Smooth muscle cell (in vitro differentiated cells): Measurements from ENCODE around the gene RIN1. TPM values are rescaled to one million over a fixed set of nuclear protein-coding genes. Genes with fewer than 3 reads are reported as not detected.

Source experiments
- DNase-seq: peaks from one replicate; lab custom pipeline; 2025; ENCODE audit not compliant: unreplicated experiment; lab: John Stamatoyannopoulos, UW
- H2AFZ ChIP-seq: fragments of 200-600 bp; sonication (generic); 2 replicates; pipeline ENCODE4 v1.6.0; 2016; ENCODE audit warnings: antibody characterized with exemption, low read depth, mild to moderate bottlenecking
- H3F3A ChIP-seq: fragments of 200-600 bp; sonication (generic); 2 replicates; pipeline ENCODE4 v1.6.0; 2017; ENCODE audit warnings: antibody characterized with exemption, low read depth
- H3K27ac ChIP-seq: fragments of 200-600 bp; sonication (generic); 2 replicates; pipeline ENCODE4 v1.5.1; 2016; ENCODE audit warnings: low read depth, mild to moderate bottlenecking
- H3K27me3 ChIP-seq: fragments of 200-600 bp; sonication (generic); 2 replicates; pipeline ENCODE4 v1.6.1; 2016; ENCODE audit warnings: low read depth, mild to moderate bottlenecking
- H3K36me3 ChIP-seq: fragments of 200-600 bp; sonication (generic); 2 replicates; pipeline ENCODE4 v1.5.1; 2016; ENCODE audit warnings: low read depth
- H3K4me1 ChIP-seq: fragments of 200-600 bp; sonication (generic); 2 replicates; pipeline ENCODE4 v1.5.1; 2016; ENCODE audit warnings: low read depth
- H3K4me2 ChIP-seq: fragments of 200-600 bp; sonication (generic); 2 replicates; pipeline ENCODE4 v1.6.0; 2016; ENCODE audit warnings: mild to moderate bottlenecking
- H3K4me3 ChIP-seq: fragments of 200-600 bp; sonication (generic); 2 replicates; pipeline ENCODE4 v1.5.1; 2016; ENCODE audit warnings: mild to moderate bottlenecking
- H3K79me2 ChIP-seq: fragments of 200-600 bp; sonication (generic); 2 replicates; pipeline ENCODE4 v1.6.0; 2016; ENCODE audit warnings: low read depth, mild to moderate bottlenecking
- H3K9ac ChIP-seq: fragments of 200-600 bp; sonication (generic); 2 replicates; pipeline ENCODE4 v1.6.0; 2016; ENCODE audit warnings: low read depth
- H3K9me3 ChIP-seq: fragments of 200-600 bp; sonication (generic); replicated peaks from 2 replicates; pipeline ENCODE4 v1.5.1; 2016; ENCODE audit warnings: low read depth
- H4K20me1 ChIP-seq: fragments of 200-600 bp; sonication (generic); 2 replicates; pipeline ENCODE4 v1.6.0; 2016; ENCODE audit warnings: low read depth
- WGBS: methylation state at CpG from one replicate; pipeline ENCODE4 v1.1.7; 2016; ENCODE audit warnings: low lambda C conversion rate; 5-methylcytosine and 5-hydroxymethylcytosine counted together
- polyA plus RNA-seq: library from polyadenylated mRNA; unstranded; fragments of >200 nt; fragmentation: Nextera tagmentation; extraction: Ambion mirVana; gene quantifications from 2 replicates; pipeline ENCODE4 v1.2.1, GENCODE V29; 2016
- total RNA-seq: library from RNA; depleted of rRNA; stranded (reverse); fragments of >200 nt; gene quantifications from 2 replicates; pipeline ENCODE4 v1.2.3, GENCODE V29; 2014
- TF ChIP-seq, protein P1 (sequence below): fragments of 200-600 bp; sonication (generic); IDR thresholded peaks from 2 replicates; pipeline ENCODE4 v1.5.1; 2017; ENCODE audit warnings: borderline replicate concordance, mild to moderate bottlenecking, antibody characterized with exemption; ENCODE audit not compliant: insufficient read depth, poor library complexity, severe bottlenecking

RIN1 gene
- total and polyA plus RNA-seq, 2 experiments from 2014 or later, result 15.3 to 18.0 TPM

DNA sequence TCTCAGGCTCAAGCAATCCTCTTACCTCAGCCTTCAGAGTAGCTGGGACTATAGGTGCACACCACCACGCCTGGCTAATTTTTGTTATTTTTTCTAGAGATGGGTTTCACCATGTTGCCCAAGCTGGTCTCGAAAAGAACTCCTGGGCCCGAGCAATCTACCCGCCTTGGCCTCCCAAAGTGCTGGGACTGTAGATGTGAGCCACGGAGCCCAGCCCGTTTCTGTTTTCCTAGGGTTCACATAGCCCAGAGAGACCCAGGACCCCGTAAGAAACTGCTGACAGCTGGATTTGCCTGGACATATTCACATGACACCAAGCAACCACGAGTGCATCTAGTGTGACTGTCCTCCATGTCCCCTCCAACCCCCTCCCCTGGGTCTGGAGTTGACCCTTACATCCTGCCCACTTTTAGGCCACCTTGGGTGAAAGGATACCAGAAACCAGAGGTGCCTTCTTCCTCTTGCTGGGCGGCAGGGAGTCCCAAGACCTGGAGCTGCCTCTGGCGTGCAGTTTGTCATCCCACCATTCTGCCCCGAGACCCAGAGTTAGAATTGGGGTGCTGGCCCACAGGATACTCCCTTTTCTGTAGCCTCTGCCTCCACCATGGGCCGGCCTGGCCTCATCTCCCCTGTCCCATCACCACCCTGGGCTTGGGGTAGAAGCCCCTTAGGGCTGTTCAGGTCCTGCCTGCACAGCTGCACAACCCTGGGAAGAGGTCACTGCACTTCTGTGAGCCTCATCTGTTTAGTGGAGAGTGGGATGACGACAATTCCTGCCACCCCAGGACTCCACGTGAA, 3.7 kb upstream of the RIN1 start:
- Histone ChIP-seq H3K79me2 (peaks cover 29% of the 10 kb centered on the region), H3K4me1 (peaks cover 26% of the 10 kb centered on the region), H3K9me3 (no peaks in the 10 kb centered on the region), H3F3A (peaks cover 16% of the 10 kb centered on the region), H3K27ac (peak overlapping the region; percentile 31), H2AFZ (no peak overlapping the region), H3K27me3 (no peaks in the 10 kb centered on the region), H3K4me2 (no peak overlapping the region), H4K20me1 (peaks cover 4% of the 10 kb centered on the region), H3K36me3 (no peaks in the 10 kb centered on the region), H3K9ac (no peak overlapping the region), H3K4me3 (no peak overlapping the region)
- 82% methylated on average over 14 of the region's 14 CpGs for WGBS
- TF ChIP-seq, protein P1, sequence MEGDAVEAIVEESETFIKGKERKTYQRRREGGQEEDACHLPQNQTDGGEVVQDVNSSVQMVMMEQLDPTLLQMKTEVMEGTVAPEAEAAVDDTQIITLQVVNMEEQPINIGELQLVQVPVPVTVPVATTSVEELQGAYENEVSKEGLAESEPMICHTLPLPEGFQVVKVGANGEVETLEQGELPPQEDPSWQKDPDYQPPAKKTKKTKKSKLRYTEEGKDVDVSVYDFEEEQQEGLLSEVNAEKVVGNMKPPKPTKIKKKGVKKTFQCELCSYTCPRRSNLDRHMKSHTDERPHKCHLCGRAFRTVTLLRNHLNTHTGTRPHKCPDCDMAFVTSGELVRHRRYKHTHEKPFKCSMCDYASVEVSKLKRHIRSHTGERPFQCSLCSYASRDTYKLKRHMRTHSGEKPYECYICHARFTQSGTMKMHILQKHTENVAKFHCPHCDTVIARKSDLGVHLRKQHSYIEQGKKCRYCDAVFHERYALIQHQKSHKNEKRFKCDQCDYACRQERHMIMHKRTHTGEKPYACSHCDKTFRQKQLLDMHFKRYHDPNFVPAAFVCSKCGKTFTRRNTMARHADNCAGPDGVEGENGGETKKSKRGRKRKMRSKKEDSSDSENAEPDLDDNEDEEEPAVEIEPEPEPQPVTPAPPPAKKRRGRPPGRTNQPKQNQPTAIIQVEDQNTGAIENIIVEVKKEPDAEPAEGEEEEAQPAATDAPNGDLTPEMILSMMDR, result no peak
- no peak for DNase-seq

DNA sequence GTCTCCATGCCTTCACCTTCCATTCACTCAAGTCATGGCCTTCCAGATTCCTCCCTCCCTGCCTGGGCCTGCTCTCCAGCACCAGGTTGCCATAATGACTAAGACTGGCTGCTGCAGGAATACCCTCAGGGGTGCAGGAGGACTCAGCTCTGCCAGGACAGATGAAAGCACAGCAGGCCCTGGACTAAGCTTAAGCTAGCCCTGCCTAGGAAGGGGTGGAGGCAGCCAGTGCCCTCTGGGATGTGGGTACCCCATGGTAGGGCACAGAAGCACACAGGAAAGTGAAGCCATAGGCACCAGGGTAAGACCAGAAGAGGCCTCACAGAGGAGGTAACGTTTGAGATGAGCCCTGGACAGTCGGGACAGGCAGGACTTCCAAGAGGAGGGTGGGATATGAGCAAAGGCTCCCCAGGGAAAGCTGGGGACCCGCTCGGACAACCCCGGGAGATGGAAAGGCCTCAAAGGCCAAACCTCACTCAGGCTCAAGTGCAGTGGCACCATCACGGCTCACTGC, 3.0 kb upstream of the RIN1 start:
- Histone ChIP-seq H3K9me3 (no peaks in the 10 kb centered on the region), H3K36me3 (no peaks in the 10 kb centered on the region), H3K27me3 (no peaks in the 10 kb centered on the region), H3F3A (peaks cover 16% of the 10 kb centered on the region), H3K79me2 (peaks cover 28% of the 10 kb centered on the region), H4K20me1 (peaks cover 4% of the 10 kb centered on the region), H3K4me3 (no peak overlapping the region), H3K9ac (no peak overlapping the region), H3K4me2 (no peak overlapping the region), H3K27ac (peak overlapping the region; percentile 31), H3K4me1 (peaks cover 23% of the 10 kb centered on the region), H2AFZ (no peak overlapping the region)
- no peak for DNase-seq
- TF ChIP-seq, protein P1, result no peak
- WGBS, result 91% methylated on average over 6 of the region's 6 CpGs

DNA sequence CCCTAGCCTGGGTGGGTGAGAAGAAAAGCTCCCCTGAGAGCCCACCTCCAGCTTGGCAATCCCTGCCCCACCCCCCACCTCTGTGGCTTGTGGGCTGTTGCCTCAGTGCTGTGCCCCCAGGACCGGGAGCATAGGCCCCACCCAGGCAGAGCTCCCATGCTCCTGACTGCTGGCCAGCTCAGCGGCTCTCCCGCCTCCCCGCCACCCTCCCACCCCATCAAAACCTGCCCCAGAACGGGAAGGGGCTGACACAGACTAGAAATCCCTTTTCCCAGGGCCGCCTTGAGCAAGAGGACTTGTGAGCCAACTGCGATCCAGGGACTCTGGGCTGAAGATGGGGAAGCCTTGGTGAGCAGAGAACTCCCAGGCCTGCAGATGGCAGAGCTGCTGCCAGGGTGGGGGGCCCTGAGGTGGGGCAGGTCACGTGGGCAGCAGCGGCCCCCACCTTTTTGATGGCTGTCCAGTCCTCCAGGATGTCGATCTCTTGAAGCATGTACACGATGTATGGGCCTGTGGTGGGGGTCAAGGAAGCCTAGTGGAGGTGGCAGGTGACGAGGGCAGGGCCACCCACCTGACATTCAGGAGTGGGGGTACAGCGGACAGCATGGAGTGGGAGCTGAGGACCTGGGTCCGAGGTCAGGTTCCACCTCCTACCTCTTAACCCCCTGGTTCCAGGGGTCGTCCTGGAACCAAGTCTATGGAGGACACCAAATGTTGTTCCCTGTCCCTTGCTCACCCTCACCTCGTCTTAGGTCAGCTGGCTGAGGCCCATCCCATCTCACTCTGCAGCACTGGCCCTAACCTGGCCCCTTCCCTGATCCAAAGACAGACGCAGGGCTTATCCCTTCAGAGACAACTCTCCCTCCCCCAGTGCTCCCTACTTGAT, 2.3 kb upstream of the RIN1 start:
- no peaks in the 10 kb centered on the region for H3K27me3 ChIP-seq
- DNase-seq, result no peak
- no peak overlapping the region for H3K4me2 ChIP-seq
- no peak overlapping the region for H2AFZ ChIP-seq
- peaks cover 21% of the 10 kb centered on the region for H3K79me2 ChIP-seq
- no peaks in the 10 kb centered on the region for H3K36me3 ChIP-seq
- peaks cover 4% of the 10 kb centered on the region for H4K20me1 ChIP-seq
- H3F3A ChIP-seq, result peaks cover 16% of the 10 kb centered on the region
- H3K4me3 ChIP-seq, result no peak overlapping the region
- H3K9ac ChIP-seq, result no peak overlapping the region
- WGBS, result 91% methylated on average over 16 of the region's 17 CpGs
- H3K27ac ChIP-seq, result peak overlapping the region; percentile 98
- TF ChIP-seq, protein P1, result no peak
- H3K9me3 ChIP-seq, result no peaks in the 10 kb centered on the region
- H3K4me1 ChIP-seq, result peaks cover 16% of the 10 kb centered on the region
